Retinal pigment epithelial cell (primary cell): ENCODE results near the gene CGN.

ENCODE experiments used
- DNase-seq: peaks from one replicate; pipeline ENCODE4 v3.0.0-alpha.2; 2010; ENCODE audit warnings: low read depth
- H3K4me3 ChIP-seq: 2 replicates; pipeline ENCODE4 v1.5.1; 2011; ENCODE audit warnings: mild to moderate bottlenecking, low read length, control low read depth, moderate library complexity
- CTCF ChIP-seq: conservative IDR thresholded peaks from 2 replicates; pipeline ENCODE4 v1.5.1; 2011; ENCODE audit warnings: low read depth, low read length, control low read depth, inconsistent platforms

Gene CGN

GRCh38 chr1:151512801-151513625 is 1.8 kb downstream of the CGN start:
- H3K4me3 ChIP-seq = no peak overlapping the region
- no peak for DNase-seq
- TF ChIP-seq CTCF = no peak

DNA sequence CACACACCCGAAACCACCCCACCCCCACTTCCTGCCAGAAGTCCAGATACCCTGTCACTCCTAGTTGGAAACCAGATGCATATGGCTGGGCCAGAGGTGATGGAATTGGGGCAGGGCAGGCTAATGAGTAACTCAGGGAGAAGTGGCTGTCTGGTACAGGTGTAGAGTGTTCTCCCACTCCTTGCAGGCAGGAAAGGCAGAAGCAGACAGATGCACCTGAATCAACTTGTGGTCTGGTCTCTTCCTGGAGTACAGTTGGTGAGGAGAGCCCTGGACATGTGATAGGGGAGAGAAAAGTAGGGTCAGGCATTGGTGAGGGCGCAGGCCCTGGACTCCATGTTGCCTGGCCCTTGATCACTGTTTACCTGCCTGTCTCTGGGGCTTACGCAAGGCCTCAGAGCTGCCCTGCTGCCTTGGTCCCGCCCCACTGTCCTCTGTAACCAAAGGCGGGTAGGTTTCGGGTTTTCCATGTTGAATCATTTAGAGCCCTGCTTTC is 2.5 kb downstream of the CGN start:
- no peak for TF ChIP-seq CTCF
- DNase-seq = no peak
- H3K4me3 ChIP-seq = no peak overlapping the region

- H3K4me3 ChIP-seq = no peak overlapping the region
- TF ChIP-seq CTCF = no peak
- no peak for DNase-seq
These were observed 3.2 kb downstream of the CGN start for GRCh38 chr1:151514366-151514765.

- DNase-seq = no peak
- TF ChIP-seq CTCF = no peak
- no peak overlapping the region for H3K4me3 ChIP-seq
These were observed 4.1 kb downstream of the CGN start for GRCh38 chr1:151515265-151515664.

DNA sequence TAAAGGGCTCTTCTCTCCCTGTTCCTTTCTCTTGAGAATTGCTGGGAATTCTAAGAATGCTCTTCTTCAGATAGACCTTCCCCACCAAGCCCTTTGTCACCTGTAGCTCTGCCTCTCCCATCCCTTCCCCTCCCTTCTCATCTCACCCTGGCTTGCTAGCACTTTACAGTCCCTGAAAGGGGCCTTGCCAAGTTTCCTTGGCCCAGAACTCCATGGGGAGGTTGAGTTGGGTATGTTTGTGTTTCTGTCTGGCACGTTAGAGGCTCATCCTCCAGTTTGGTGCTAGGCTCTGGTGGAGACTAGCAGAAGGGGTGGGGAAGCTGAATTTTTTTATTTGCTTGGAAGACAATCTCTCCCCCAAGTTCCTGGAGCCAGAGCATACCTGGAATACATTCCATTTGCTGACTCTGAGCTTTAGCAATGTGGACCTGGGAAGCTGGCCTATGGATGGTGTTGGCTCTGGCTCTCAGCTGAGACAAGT is 4.9 kb downstream of the CGN start:
- TF ChIP-seq CTCF = no peak
- no peak overlapping the region for H3K4me3 ChIP-seq

GRCh38 chr1:151518431-151518830 is 7.2 kb downstream of the CGN start:
- TF ChIP-seq CTCF = no peak
- no peak overlapping the region for H3K4me3 ChIP-seq
- DNase-seq = no peak

More for the DNA sequence above, 4.9 kb downstream of the CGN start:
- DNase-seq = no peak

DNA sequence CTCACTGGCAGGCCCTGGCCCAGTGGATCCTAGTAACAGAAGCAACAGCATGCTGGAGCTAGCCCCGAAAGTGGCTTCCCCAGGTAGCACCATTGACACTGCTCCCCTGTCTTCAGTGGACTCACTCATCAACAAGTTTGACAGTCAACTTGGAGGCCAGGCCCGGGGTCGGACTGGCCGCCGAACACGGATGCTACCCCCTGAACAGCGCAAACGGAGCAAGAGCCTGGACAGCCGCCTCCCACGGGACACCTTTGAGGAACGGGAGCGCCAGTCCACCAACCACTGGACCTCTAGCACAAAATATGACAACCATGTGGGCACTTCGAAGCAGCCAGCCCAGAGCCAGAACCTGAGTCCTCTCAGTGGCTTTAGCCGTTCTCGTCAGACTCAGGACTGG is 7.7 kb downstream of the CGN start:
- DNase-seq = no peak
- no peak overlapping the region for H3K4me3 ChIP-seq
- TF ChIP-seq CTCF = no peak
